CD4-positive, alpha-beta T cell treated with Interleukin-6 at 100 ng/mL for 8 hours (primary cell): ENCODE data around the gene PNCK.

Source experiments
- DNase-seq: peaks from one replicate; pipeline ENCODE4 v3.0.0-alpha.2; 2020; ENCODE audit warnings: mixed read lengths, low spot score

PNCK gene

DNA sequence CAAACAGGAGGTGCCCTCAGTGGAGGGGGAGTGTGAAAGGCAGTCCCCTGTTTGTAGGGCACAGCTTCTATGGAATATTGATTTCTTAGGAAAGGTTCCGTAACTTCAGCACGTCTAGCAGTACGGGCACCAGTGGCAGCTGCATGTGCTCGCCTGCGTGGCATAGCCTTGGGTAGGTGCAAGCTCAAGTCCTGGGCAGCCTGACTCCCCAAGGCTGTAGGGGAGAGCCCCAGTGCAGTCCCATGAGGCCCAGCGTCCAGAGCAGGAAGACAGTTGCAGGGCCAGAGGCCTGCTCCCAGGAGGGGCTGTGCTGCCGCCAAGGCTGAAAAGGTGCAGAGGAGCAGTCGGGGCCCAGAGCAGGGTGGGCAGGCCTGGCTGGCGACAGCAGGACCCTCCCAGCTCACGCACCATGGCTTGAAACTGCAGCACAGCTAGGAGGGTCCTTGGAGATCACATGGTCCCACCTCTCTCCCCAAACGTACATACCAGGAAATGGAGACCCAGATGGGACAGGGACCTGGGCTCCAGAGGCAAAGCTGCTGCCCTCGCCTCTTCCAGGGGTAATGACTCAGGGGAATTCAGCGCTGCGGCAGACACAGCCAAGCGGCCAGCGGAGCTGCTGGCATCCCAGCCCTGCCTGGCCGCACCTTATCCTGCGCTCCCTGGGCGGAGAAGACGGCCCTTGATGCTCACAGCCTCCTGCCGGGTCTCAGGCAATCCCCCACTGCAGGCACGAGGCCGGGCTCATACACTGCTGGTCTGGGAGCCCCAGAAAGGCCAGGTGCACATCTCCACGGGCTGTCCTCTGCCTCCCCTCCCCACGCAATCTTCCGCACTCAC lies 32.7 kb downstream of the PNCK start:
- no peak for DNase-seq

DNA sequence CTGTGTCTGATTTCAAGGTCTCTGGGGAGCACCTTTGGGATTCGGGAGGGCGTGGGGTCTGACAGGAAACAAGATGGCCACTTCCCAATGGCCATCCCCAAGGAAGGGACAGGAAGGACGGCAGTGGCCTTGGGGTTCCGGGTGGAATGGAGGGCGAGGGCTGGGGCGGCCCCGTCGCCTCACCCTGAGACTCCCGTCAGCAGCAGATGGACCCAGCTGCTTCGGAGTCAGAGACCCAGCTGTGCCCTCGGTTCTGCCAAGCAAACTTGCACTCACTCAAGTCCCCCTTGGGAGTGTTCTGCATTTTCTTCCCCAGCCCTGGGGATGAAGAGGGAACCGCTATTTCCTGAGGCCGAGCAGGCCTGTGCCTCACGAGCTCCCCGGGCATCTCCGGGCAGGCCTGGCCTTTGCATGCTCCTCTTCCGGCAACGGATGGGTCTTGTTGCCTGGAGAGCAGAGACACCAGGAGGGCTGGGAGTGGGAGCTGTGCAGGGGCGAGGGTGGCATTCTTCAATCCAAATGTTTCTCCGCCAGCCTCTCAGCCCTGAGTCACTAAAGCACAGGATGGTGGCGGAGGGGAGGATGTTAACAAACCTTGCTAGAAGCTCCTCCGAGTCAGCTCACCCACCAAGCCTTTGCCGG lies 33.4 kb downstream of the PNCK start:
- DNase-seq: no peak

DNA sequence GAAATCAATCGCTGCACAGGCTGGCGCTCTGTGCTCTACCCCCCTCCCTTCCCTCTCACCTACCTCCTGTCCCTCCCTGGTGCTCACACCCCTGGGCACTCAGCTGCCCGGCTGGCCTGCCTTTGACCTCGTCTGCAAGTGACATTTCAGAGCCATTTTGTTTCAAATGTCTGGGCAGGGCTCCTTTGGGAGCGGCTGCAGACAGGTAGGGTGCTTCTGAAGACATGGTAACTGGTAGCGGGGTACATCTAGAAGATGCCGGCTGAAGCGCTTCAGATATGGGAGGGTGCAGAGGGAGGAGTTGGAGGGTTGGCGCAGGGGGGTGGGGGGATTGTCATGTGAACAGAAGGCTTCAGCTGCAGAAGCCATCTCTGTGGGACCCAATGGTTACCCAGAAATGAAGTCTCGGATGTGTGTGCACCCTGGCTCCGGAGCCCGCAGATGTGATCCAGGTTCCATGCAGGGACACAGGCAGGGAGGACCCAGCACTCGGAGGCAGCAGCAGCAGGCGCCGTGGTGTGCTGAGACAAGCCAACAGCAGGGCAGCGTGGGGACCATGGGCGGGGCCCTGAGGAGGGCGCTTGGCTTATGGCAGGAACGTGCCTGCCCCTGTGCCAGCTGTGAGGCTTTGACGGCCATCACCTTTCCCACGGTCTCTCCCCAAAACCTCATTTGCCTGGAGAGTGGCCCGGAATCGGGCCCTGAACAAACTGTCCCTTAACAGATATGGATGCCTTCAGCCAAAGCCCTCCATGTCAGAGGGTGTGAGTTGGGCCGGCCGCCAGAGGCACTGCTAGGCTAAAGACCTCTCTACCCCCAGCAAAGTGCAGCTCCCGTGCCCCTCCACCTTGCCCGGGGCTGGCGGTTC lies 34.2 kb downstream of the PNCK start:
- no peak for DNase-seq

DNA sequence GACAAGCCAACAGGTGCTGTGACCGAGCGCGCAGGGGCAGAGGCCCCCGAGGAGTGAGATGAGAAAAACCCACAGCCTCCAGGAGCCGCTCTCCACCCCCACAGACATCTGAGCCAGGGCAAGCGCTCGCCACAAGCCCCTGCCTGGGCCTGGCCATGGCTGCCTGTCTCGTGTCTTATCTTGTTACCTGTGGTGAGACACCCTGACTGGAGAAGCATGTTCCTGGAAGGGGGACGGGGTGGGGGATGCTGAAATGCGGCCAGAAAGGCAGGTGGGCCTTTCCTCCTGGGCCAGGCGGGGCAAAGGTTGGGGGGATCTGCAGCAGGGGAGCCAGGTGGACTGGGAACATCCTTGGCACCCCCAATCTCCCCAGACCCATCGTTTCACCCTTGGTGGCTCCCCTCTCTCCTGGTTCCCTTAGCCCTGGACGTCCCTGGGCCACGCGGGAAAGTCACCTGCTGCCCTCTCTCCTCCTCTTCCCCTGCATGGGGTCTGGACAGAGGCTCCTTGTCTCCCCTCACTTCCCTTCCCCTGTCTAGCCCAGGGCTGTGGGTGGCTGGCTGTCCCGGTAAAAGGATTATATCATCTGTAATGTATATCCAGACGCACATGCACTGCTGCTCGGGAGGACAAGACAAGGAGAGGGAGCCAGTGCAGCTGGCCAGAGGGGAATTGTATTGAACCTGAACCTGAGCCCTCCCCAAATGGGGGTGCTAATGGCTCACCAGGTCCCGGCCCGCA lies 35.0 kb downstream of the PNCK start:
- no peak for DNase-seq

DNA sequence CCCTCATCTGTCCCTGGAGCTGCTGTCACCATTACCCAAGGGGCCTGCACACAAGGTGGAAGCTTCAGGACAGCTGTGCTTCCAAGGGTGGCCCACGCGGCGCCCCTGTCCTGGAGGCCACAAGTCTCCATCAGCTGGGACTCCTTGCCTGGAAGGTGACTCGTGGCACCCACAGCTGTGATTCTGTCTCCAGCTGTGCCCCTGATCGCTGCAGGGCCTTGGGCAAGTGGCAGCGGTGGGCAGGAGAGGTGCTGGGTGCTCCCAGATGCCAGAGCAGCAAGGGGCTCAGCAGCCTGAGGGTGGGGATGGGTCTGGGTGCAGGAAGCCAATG lies 35.6 kb downstream of the PNCK start:
- DNase-seq: no peak

DNA sequence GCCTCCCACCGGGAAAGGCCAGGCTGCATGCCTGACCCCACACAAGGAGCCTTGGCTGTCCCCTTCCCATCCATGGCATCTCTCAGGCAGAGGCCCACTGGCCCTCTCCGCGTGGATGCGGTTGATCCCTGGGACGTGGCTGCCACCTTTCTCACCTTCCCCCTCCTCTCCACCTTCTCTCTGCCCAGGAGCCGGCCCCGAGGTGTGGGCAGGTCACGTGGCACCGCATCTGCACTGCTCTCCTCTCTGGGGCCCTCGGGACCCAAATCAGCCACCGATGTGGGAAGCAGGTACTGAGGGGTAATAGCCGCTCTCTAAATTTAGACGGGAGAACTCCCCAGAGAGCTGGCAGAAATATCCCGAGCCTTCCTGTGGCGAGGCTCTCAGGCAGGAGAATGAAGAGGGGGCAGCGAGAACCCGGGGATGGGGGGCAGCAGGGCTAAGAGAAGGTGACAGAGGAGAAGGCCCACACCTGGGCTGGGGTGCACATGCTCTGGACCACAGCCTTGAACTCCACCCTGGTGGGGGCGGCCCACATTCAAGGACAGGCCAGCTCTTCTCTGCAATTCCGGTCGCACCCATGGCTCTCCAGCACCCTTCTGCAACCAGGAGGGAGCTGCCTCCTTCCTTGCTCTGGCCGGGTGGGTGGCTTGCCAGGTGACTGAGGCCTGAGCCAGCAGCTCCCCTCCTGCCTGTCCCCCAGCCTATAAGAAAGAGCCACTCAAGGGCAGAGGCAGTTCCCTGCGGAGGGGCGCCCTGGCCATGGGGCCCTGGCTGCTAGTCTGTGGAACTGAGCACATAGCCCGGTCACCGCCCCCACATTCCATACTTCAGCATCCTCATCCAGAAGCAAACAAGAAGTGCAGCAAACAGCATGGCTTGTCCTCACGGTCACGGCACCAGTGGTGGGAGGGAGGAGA lies 36.2 kb downstream of the PNCK start:
- no peak for DNase-seq

DNA sequence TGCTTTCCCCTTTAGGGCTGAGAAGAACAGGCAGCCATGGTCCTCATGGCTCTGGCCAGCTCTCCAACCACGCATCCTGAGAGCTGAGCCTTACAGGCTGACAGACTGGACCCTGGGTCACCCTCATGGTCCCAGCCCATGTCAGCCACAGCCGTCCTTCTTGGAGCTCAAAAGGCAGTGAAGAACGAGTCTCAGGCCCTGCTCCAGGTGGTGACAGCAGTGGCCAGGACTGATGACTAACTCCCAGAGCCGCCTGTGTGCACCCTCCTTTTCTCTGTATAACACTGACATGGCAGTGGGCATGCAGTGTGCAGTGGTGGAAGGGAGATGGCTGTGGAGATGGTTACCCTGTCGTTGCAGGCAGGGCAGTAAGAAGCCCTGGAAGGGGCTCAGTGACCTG lies 36.9 kb downstream of the PNCK start:
- no peak for DNase-seq

DNA sequence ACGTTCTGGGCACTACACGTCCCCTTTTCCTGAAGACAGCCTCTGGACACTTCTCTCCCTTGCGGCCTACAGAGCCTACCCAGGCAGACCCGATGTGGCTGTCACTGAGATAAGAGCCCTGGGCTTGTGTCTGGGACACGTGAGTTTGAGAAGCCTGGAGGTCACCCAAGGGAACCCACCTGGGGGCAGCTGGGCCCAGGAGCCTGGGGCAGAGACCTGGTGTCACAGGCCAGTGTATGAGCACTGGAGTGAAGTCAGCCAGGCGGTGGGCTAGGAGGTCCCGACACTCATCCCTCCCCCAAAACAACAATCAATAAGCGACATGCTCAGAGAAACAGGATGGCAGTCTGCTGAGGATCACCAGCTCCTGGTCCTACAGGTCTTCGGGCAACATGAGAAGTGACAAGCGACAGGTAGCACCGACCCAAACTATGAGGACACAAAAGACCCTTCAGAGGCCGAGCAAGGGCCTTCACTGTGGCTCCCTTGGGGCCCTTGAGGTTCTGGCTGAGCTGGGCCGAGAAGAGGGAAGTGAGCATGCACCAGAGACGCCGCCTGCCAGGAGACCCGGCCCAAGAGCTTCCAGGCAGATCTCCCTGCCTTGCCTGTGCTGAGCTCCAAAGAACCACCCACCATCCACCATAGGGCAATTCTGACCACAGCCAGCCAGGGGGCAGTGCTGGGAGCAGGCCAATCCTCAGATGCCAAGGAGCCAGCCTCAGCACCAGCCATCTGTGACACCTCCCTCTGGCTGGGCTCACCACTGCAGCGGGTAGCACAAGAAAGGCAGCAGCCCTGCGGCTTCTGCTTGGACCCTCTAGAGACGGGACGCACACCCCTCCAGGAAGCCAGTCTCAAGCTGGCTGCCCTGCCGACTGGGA lies 37.6 kb downstream of the PNCK start:
- DNase-seq: no peak

DNA sequence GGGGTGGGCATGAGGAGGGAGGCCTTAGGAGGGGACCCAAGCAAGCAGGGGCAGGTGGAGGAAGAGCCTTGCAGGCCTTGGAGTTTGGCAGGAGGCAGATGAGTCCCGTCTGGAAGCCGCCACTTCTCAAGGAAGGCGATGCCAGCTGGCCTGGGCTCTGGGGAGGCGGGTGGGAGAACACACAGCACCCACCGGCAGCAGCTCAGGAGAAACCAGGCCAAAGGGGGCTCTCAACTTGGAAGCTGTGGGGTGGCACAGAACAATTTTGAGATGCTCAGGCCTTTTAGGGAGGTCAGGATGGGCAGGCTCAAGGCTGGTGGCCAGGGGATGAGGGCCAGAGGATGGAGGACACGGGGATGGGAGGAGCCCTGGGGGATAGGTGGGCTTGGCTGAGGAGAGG lies 38.2 kb downstream of the PNCK start:
- DNase-seq: no peak

DNA sequence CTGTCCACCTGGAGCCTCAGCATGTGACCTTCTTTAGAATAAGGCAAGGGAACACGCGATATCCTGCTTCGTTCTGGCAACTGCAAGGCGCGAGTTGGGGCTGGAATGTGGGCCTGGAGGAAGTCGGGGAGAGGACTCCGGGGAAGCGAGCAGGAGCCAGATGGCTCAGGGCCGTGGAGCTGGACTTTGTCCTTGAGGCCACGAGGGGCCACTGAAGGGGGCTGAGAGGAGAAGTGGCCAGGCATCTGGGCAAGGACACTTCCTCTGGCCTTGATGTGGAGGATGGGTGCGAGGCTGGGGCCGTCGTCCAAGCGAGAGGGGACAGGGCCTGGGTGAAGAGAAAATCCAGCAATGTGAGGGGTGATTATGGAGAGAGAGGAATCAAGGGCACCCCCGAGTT lies 38.8 kb downstream of the PNCK start:
- no peak for DNase-seq

DNA sequence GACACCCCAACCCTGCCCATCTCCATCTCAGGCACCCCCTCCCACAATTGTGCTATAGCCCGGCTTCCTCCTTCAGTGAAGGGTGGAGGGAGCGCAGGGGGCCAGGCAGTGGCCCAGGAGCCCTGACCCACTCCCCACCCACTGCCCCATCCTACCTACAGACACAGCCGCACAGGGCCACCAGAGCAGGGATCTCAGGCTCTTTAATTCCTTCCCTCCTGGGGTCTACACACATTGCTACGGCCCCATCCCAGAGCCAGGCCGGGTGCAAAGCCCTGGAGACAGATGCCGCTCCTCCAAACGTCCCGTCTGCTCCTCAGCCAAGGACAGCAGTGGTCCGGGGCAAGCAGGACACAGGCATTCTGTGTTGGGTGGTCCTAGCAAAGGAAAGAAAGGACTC lies 39.4 kb downstream of the PNCK start:
- no peak for DNase-seq

DNA sequence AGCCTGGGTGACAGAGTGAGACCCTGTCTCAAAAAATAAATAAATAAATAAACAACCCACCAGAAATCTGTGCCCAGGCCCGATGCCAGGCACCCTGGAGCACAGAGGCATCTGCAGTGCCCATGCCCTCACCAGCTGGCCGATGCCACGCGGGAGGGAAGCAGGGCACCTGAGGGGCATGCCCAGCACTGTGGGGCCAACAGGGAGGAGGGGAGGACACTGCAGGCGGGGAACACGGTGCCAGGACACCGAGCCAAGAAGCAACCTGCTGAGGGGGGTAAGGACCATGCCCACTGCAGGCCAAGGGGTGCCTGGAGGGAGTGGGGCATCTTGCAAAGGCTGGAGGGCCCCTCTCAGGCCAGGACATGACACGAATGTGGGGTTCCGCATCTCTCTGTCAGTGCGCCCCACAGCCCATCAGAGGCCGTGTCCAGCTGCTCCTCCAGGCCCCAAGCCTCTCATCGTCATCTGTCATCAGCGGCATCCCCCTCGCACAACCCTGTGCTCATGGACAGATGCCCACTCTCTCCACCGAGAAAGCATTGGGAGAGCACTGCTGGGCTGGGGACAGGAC lies 39.9 kb downstream of the PNCK start:
- DNase-seq: no peak

DNA sequence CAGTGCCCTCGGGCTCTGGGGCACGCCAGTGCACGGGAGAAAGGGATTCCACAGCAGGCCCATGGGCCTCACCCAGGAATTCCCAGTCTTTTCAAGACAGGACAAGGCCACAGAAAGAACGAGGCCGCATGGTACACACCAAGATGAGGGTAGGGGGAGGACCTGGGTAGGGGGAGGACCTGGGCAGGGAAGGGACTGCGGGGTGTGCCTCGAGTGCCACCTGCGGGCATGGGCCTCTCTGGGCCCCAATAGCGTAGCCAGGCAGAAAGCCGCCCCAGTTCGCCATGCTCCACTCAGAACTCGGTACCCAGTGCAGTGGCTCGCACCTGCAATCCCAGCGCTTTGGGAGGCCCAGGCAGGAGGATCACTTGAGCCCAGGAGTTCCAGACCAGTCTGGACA lies 40.6 kb downstream of the PNCK start:
- no peak for DNase-seq

DNA sequence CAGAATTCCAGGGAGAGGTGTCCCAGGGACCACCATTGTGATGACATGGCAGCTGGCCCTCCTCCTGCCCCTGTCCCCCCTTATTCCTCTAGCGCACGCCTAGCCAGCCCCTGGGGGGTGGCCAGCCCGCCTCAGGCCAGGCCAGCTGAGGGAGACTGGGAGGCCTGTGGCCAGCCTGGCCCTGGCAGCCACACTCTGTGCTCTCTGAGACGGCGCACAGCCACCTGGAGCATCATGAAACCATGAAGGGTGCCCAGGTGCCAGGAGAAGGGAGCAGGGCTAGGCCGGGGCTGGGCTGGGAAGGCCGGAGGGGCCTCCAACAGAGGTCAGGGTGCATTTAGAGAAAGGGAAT lies 41.0 kb downstream of the PNCK start:
- no peak for DNase-seq

DNA sequence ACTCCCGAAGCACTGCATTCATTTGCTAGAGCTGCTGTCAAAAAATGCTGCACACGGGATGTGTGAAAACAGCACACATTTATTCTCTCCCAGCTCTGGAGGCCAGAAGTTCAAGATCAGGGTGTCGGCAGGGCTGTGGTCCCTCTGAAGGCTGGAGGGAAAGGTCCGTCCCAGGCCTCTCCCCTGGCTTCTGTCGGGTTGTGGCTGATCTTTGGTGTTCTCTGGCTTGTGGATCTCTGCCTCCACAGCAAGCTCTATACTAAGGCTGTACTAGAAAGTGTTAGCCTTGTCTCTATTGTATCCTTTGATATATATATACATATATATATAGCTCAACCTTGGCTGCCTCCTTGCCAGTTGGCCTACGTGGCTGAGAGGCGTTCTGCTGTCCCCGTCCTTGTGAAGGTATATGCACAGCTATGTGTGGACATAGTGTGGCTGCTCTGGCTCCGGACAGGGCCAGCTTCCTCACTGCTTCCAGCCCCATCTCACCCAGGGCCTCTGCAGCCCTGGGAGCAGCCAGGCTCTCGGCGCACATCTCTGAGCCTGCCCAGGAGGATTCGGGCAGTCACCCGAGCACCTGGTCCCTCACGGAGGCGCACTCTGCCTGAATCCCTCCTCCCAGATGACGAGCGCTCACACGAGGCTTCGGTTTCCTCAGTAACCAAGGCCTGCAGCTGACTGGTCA lies 41.6 kb downstream of the PNCK start:
- DNase-seq: no peak

DNA sequence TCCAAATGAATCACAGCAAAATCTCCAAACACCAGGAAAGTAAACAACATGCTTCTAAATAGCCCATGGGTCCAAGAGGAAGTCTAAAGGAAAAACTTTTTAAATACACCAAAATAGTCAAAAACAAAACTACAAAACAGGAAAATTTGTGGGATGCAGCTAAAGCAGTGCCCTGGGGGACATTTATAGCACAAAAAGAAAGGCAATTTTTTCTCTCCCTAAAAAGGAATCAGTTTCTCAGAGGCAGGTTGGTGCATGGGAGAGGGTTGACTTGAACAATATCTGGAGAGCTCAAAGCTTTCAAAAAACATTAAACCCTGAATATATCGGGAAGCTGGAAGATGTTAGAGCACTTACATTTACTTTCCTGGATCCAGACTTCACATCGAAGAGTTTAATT lies 42.3 kb downstream of the PNCK start:
- DNase-seq: no peak

DNA sequence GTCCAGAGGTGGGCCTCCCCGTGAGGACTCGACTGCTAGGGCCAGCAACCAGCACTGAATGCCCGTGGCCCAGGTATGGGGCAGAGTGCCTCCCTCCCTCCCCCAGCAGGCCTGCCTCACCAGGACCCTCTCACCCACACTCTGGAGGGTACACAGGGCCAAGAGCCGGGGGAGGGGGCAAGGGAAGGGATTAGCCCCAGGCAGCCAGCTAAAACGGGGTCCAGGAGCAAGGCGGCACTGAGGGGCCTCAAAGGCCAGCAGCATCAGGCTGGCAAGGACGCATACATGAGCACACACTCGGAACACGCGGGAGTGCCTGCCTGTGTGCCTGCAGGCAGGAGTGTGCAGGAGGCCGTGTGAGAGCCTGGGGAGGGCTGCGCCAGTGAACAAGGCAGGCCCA lies 44.9 kb downstream of the PNCK start:
- DNase-seq: no peak

DNA sequence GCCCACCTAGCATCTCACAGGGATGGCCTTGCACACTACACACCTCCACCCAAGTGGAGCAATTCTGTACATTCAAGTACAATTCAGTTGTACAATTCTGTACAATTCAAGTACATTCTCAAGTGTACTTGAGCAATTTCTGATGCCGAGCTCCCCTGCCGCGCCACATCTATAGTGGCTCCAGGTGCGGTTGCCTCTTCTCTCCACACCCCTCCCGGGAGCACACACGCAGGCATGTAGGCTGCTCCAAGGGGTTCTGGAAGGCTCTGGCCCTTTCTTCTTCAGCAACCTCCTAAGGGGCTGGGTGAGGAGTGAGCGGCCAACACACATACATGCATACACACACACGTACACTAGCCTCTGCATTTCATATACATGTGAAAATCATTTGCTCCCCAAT lies 45.5 kb downstream of the PNCK start:
- no peak for DNase-seq

DNA sequence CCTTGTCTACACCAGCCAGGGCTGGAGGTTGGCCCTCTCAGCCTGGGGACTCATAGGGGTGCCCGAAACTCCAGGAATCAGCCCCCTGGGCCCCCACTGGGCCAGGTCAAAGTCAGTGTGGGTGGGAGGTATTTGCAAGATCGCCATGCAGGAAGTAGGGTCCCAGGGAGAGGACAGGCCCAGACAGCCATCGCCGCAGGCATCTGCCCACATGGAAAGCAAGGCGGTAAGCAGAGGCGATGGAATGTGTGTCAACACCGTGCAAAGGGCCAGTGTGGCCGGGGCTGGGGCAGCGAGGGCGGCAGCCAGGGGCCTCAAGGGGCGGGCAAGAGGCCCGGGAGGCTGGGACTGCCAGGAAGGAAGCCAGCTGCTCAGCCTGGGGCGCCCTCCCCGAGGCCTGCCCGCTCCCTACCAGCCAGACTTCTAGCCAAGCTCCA lies 45.9 kb downstream of the PNCK start:
- no peak for DNase-seq
